ENCODE results near the gene EIF3K.
A peak's percentile ranks its signal among the peaks of the same experiment; 100 is the strongest.

EIF3K gene

DNA sequence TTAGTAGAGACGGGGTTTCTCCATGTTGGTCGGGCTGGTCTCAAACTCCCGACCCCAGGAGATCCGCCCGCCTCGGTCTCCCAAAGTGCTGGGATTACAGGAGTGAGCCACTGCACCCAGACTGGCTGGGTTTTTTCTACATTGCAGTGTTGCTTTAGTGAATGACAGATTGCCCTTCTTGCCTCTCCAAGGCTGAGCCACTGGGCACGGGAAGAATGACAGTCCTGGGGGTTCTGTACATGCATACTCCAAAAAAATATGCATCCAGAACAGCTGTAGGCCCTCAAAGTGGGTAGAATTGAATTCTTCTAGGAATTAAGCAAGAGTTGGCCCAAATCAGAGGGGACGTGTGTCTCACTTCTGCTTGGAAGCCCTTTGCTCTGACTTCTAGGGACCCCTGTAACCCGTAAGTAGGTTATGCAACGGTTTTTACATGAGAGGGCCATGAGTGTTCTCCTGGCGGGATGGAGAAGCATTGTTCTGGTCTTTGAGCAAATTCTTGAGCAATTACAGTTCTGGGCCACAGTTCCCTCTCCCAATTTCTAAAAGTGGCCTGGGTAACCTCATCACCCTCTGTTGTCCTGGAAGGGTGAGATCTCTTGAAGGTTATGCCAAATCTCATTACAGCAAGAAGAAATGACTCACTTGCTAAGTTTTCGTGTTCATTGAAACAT, 32.1 kb downstream of the EIF3K start:
- DNase-seq: no peak

DNA sequence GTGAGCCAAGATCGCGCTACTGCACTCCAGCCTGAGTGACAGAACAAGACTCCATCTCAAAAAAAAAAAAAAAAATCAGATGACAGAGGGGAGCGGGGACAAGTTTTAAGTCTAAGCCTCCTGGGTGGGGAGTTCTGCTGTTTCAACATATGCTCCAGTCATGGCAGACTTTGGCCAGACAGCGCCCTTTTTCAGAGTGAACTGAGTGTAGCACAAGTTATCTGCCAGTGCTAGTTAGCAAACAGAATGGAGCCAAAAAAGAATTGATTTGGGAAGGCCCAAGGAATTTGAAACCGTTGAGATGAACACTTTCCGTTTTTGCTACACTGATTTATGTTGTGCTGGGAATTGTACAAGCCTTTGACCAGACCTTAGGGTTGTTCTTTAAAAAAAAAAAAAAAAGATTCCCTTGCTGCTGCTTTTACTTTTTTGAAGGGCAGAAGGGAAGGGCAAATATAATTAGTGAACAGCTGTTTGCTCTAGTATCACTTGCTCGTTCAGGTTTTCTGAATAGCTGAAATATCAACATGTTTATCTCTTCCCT, 34.1 kb downstream of the EIF3K start:
- DNase-seq: no peak

DNA sequence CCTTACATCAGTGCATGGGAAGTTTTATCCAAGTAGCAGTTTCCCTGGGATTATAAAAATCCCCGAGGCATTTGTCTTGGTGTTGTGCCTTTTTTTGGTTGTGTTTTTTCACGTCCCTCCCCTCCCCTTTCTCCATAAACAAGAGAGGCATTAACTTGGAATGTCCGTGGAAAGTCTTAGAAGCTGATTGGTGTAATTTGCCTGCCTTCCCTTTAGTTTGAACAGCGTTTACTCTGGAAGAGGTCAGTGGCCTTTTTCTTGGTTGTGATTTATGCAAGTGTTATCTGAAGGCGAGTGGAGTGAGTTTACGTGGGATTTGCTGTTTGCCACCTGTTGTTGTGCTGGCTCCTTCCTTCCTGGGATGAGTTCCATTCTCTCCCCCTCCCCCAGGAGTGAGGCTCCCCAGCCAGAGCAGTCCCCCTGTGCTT, 35.7 kb downstream of the EIF3K start:
- no peak for DNase-seq

DNA sequence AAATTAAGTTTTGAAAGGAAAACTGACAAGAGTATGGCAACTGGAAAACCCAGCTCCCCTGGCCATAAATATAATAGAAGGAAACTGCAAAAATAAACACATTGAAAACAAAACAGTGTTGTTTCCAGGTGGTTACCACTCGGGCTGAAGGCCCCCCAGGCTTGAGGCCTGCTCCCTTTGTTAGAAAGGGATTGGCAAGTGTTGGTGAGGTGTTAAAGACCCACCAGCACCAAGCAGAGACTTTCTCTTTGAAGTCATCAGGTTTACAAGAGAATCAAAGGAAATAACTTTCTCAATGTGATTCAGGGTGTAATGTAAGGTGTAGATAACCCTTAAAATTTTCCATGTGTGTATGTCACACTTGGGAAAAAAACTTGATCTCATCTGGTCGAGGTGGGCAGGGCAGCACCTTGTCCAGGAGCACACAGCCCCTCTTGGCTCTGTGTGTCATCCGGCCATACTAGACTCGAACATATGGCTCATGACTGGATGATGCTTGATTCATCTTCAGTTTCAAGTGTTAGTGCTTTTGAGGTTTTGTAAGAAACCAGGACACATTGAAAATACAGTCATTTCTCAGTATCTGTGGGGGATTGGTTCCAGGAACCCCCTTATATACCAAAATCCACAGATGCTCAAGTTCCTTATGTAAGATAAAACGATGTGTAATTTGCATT, 36.3 kb downstream of the EIF3K start:
- DNase-seq: no peak

DNA sequence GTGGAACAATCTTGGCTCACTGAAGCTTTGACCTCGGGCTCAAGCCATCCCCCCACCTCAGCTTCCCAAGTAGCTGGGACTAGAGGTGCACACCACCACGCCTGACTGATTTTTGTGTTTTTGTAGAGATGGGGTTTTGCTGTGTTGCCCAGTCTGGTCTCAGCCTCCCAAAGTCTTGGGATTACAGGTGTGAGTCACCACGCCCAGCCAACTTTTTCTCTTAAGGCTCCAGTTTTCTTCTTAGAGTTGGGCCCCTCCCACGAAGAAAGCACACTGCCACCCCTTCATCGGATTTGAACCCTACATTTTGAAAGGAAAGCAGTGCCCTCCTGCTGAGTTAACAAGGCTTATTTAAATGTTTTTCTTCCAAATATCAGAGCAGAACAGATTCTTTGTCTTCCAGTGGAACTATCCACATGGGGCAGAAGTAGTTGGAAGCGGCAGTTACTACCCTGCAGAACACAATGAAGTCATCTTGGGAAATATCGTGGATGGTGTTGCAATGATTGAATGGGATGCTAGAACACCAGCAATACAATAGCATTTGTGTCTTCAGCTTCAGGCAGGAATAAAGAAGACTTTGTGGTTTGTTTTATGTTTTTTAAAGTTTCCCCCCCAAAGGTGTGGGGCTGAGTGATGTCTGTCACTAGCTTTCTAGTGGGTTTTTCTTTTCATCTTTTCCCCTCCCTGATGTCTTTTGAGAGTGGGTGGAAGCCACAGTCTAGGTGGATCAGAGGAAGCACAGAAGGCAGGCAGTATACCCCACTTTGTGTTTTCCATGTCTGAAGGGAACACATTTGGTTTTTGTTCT, 37.4 kb downstream of the EIF3K start:
- no peak for DNase-seq

DNA sequence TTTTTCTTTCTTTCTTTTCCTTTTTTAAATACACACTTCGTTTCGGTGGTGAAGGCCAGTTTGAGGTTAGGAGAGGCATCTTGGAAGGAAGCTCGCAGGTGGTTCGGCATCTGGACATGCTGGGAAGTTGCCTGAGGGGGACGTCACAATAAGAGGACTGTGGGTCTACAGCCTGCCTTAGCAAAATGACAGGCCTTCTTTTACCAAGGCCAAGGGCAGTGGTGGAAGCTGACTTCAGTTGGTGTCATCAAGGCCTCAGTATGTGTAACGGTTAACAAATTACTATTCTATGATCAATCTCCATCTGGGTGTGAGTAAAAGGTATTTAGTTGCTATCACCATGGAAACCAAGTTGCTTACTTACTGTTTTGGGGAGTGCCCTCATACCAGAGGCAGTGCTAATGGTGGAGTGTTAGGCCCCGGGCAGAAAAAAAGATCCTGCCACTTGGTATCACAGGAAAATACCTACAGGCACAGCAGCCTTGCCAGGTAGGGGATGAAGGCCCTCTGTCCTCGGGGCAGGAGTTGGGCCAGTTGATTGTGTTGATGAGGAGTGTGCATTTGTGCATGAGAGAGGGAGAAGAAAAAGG, 38.7 kb downstream of the EIF3K start:
- no peak for DNase-seq

DNA sequence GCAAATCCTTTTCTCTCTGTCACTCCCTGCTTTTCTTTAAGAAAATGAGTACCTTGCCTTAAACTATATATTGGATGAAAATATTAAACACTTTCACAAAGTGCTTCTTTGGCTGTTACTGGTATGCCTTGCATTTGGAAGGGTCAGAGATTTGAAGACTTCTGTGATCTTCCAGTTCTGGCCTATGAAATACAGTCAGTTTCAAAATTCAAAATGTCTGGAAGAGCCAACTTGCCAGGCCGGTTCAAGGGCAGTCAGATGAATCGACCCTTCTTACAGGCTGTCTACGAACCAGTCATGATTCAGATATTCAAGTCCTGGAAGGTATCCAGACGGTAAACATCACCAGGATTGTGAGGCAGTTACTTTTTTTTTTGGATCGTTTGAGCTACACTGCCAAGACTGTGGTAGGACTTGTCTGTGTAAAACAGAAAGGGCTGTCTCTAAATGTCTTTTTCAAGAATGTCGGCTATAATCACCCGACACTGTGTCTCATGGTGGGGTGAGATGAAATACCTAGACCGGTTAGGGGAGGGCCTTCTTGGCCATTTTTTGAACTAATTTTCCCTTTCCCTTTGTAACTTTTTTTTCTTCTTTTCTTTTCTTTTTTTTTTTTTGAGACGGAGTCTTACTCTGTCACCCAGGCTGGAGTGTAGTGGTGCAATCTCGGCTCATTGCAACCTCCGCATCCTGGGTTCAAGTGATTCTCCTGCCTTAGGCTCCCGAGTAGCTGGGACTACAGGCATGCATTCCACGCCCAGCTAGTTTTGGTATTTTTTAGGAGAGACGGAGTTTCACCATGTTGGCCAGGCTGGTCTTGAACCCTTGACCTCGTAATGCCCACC, 39.7 kb downstream of the EIF3K start:
- DNase-seq: peak; percentile 90

DNA sequence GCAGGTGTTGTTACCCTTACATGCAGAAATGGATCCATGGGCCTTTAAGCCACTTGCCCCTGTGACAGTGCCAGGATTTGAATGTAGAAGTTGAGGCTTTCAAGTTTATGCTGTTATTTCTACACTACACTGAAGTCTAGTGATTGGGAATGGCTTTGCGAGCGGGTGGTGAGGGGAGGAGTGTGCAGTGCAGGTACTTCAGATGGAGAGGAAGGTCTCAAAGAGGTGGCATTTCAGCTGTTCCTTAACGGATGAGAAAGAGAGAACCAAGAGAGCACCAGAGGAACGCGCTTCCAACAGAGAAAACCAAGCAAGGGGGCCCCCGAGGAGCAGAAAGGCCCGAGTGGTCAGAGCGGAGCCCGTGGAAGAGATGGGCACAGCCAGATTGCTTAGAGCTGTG, 41.7 kb downstream of the EIF3K start:
- no peak for DNase-seq

DNA sequence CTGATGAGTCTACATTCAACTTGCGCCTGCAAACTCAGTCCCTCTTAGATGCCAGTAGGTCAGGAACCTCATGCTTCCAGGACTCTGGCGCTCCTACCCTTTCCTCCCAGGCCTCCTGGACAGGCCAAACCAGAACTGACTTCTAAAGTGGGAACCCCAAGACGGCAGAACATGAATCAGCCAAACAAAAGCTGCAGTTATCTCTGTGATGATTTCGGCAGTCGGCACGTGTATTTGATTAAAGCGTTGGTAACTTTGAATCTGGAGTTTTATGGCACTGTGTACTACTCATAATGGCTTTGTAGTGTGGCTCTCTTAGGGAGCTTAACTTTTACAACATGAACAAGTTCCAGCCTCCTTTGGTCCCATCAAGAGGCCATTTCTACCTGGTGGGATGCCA, 42.1 kb downstream of the EIF3K start:
- no peak for DNase-seq

DNA sequence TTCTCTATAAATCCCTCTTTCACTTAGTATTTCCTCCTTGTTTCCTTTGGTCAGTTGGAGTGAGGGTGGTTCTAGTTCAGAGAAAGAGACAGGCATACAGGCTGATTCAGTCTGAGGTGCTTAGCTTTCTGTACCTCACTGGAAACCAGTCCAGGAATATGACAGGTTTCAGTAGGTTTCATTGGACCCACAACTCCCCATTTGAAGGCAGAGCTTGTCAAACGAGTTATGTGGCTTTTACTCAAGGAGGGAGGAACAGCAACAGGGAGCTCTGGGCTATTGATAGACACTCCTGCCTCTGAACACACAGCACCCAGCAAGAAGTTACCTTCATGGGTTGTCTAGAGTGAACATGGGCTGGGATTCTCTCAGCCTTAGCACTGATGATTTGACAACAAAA, 43.0 kb downstream of the EIF3K start:
- no peak for DNase-seq

DNA sequence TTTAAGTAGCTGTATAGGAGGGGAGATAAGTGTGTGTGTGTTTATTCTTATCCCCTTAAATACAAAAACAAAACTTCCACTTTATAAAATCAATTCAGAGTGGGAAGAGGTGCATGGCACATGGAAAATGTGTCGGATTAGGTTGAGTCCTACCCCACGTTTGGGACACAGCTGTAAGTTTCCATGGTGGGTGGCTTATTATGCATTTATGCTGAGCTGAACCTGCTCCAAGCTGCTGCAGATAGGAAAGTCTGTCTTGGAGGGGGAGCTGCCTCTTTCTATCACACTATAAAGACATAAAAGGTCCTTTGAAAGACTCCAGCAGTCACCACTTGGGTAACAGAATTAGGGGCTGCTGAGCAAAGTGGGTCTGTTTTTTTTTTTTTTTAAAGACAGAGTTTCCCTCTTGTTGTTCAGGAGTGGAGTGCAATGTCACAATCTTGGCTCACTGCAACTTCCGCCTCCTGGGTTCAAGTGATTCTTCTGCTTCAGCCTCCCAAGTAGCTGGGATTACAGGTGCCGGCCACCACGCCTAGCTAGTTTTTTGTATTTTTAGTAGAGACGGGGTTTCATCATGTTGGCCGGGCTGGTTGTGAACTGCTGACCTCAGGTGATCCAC, 43.7 kb downstream of the EIF3K start:
- no peak for DNase-seq

DNA sequence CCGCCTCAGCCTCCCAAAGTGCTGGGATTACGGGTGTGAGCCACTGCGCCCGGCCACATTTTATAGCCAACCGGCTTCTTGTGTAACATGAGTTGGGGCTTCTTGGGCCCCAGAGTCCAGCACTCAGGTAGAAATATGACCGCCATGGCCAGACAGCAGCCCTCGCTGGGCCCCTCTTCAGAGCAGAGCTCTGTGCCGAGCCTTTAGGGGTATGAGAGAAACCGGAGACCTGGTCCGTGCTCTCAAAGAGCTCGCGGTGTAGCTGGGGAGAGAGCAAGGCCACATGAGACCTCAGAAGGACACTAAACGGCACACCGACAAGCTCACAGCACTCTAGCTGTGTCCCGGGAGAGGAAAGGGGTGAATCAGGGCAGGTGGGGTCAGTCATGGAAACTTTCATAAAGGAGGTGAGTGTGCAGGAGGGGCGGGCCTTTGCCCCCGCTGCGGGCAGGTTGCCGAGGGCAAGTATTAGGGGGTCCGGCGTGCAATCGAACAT, 44.2 kb downstream of the EIF3K start:
- no peak for DNase-seq

DNA sequence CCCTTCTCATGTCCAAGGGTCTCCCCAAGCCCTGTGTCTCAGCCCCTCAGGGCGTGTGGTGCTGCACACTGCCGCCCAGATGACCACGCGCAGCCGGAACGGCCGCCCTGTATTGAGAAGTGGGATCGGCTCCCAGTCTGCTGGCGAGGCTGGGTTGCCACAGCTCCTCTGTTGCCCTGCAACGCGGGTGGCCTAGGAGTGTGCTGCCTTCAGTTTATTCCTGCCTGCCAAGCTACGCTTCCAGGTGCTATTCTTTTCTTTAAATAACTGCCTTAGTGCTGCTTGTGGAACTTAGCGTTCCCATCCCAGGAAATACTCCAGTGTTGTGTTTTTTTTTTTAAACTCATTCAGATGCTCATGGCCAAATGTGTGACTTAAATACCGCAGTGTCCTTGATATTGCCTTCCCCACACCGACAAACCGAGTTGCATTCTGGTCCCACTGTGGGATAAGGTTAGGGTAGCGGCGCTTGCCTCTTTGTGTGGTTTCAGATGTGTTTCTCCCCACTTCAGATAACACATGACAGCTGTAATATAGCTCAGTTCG, 45.0 kb downstream of the EIF3K start:
- no peak for DNase-seq

DNA sequence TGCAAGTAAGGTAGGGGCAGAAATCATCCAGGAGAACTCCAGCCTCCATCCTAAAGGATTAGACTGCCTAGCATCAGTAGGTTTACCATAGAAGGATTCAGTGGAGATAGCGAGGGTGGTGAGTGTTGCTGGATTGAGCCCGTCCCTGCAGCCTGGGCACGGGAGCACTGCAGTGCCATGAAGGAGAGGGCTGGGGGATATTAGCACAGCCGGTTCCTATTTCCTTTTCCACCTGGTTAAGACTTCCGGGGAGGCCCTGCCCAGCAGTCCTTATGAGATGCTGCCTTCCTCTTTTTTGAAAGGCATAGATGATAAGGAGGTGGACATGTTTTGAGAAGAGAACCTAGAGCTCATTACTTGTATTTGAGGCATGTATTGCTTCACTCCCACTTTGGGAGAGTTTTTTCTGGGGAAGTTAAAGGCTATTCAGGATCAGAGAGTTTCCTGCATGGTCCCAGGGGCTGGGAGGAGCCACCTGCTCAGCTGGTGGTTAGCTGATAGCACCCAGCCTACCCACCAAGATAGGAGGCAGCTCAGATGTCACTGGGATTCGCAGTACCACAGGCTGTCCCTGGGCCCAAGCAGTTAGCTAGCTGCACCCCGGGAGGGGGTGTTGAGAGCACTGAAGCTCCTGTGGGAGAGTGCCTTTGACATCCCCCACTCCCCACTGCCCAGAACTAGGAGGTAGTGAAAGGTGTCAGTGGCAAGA, 45.7 kb downstream of the EIF3K start:
- no peak for DNase-seq

DNA sequence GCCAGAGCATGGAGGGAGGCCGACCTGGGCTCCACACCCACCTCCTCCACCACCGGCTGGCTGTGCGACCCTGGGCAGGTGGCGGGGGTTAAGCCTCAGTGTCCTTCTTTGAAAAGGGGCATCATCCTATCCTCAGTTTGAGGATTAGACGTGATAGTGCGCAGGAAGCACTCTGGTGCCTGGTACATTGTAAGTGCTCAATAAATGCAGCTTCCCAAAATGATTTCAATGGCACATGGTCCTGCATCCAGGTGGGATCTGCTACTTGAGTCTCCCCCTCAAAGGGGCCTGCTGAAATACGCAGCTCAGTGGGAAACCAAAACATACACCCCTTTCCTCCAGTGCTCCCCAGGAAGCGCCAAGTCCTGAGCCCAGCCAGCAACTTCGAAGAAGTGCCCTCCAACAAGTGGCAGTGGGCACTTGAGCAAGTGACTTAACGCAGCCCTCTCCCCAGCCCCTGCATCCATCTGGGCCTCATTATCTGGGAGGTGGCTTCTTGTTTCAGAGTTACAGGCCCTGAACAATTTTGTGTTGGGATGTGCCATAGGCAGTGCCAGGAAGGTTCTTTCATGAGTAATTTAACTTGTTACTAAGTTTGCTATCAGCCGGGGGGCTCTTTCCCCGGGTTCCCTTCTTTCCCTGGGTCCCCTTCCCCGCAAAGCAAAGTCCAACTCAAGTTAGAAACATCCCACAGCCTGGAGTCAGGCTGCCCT, 46.4 kb downstream of the EIF3K start:
- DNase-seq: no peak

DNA sequence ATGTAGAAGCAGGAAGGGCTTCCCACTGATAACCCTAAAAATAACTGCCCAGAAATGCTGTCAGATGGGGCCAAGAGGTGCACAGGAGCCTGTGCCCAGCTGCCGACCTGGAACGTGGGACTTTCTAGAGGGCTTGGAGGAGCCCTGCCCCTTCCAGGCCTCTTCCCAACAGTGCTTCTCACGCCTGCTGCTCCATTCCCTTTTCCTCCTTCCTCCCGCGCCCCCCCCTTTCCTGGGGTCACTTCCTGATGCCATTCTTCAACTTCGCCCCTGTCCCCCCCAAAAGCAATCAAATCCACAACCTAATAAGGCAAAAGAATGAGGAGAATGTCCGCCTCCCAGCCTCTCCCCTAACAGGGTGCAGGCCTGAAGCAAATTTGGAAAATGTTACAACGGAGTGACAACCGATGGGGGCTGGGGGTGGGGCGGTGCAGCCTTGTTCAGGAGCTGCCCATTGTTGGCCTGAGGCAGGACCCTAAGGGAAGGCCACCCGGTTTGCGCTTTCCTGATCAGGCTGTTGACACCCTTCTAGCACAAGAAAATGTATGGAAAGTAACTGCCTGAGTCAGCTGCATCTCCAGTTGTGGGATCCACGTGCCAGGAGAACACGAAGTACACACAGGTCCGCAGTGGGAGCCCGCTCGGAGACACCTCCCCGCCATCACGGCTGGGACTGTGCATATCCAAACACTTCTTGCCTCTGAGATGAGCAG, 47.1 kb downstream of the EIF3K start:
- no peak for DNase-seq

DNA sequence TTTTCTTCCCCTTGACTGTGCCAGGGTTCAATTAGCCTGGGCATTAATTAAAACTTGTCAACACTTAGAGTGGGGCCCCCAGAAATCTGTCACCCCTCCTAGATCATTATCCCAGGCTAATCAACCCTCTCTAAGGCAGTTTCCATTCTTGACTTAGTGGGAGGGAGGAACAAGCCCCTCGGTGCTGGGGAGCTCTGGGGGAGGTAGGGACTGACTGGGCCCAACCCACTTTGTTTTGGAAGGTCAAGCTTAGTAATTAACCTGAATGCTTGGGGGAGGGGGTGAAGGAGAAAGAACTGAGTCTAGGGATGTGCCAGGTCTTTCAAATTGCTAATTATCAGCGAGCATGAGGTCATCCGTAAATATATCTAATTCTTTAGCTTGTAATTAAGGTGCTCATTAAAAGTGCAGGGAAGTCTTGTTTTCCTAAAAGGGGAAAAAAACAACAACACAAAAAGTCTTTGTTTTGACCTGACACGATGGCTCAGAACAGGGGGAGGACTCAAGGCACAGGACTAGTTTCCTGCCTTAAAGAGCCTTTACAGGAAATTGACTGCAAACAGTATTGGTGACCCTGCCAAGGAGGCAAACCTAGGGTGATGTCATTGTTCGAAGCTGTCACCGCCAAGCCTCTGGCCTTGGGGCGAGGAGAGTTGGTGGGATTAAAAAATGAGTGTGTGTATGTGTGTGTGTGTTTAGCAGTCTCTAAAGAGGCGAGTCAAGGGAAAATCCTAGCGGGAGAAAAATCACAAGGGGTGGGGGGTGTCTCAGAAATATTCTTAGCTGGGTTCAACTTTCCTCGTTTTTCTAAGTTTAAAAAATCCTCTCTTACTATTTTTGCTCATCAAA, 47.9 kb downstream of the EIF3K start:
- DNase-seq: no peak

DNA sequence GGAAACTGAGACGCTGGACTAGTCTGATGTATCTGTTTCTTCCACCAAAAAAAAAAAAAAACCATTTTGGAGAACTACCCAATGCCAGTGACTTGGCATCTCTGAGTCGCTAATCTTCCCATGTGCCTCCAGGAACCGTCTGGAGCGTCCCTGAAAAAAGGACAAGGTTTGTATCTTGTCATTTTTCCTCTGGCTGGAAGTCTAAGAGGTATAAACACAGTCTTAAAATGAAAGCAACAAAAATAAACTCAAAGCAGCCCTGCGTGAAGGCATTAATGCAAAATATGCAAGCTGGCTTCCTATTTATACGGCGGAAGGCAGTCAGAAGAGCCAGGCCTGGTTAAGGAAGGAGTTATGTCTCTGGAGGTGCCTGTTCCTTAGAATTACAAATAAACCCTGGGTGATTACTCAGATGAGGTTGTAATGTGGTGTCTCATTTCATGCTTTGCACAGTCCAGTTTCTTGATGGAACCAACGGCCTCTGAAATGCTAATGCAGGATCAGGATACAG, 48.7 kb downstream of the EIF3K start:
- DNase-seq: no peak
